GM21447 (cell line): Measurements from ENCODE around the gene RAI14.
"Not testable (repeated sequence)": the region's sequence is repeated elsewhere in the genome, so short reads cannot be mapped to it uniquely, and the experiment has no call there.

ENCODE experiments used
- ATAC-seq: cut with Tn5 transposase; IDR thresholded peaks from one replicate; pipeline ENCODE4 v1.9.1; 2021; ENCODE audit not compliant: unreplicated experiment

The RAI14 gene

DNA sequence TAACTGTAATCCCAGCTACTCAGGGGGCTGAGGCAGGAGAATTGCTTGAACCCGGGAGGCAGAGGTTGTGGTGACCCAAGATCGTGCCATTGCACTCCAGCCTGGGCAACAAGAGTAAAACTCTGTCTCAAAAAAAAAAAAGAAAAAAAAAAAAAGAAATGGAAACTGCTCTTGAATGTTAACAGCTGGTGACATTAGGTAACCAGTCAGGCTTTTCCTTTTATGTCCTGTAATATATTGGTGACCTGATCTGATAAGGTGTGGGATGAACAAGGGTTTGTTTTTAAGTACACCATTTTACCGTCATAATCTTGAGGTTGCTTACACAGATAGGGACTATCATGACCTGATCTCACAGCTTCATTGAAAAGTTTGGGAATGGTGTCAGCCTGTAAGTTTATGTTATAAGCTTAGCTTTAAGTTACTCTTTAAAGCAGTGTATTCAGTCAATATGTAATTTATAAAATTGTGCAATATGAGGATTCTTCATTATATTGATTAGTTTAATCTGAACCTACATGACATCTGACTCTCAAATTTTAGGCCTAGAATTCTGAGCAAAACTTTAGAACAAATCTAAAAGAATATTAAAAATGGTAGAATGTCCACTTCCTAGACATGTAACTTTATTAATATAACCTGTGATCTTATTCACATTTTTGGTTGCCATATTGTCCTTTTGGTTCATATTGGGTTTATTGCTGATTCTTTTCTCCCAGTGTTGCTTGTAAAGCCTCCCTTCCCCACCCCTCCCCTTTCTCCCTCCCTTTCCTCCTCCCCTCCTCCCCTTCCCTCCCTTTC lies 41.4 kb downstream of the RAI14 start:
- no peak for ATAC-seq

DNA sequence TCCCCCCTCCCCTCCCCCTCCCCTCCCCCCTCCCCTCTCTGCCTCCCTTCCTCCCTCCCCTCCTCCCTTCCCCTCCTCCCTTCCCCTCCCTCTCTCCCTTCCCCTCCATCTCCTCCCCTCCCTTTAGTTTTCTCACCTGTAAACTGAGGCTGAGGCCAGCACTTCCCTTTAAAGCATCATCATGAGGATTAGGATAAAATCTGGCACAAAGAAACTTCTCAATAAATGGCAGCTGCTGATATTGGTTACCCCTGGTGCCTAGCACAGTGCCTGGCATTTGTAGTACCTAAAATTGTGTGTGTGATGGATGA lies 41.9 kb downstream of the RAI14 start:
- no peak for ATAC-seq

DNA sequence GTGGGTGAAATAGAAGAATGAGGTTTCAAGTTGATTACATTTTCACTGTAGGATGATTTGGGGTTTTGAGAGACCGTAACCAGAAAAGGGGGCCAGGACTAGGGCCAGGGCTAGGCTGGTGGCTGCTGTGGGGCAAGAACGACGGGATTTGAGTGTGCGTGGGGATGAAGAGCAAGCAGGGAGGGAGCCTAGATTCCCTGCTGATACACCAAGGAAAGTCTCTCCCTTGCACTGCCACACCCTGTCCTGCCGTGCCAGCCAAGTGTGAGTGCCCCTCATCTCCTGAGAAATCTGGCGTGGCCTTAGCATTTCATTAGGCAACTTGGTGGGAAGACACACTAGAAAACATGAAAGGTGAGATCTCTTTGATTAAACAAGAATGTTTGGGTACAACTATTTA lies 42.6 kb downstream of the RAI14 start:
- ATAC-seq = no peak

DNA sequence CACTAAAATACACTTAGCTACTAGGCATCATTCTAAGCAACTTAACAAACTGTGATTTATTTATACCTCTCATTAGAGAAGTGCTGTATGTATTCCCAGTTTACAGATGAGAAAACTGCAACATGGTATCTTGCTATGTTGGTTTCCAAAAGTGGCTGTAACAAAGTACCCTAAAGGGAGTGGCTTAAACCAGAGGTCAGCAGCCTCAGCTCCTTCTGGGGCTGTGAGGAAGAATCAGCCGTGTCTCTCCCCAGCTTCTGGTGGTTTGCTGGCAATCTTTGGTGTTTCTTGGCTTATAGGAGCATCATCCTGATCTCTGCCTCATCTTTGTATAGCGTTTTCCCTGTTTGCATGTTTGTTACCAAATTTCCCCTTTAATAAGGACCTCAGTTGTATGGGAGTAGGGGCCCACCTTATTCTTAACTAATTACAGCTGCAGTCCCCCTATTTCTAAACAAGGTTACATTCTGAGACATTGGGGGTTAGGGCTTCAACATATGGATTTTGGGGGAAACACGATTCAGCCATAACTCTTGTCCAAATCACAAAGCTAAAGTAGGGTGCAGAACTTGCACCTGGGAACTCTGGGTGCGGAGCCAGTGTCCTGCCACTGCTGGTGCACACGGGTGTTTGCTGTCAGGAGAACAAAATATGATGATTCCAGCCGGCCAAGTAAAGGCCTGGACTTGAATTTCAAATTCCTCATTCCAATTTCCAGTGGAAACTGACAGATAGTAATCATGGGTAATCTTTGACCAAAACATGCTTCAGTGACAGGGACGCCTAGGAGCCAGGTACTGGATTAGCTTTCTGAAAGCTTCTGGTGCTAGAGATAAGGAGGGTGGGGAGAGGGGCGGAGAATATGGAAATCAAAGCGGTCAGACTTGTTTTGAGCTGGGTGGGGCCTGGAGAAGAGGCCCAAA lies 43.3 kb downstream of the RAI14 start:
- no peak for ATAC-seq

DNA sequence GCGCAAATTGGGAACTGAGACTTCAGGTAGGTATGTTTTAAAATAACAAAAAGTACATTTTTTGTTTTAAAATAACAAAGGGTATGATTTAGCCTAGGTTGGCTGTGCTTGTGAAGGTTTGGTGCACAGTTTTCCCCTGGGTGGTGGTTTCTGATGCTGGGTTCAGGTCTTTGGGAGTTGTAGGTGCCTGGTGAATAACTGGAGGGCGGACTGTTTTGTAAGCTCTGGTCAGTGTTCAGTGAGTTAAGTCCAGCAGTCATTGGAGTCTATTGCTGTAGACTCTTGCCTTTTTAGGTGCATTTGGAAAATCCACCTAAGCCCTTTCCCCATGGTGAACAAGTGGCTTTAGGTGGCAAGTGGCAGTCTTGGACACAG lies 43.9 kb downstream of the RAI14 start:
- no peak for ATAC-seq

DNA sequence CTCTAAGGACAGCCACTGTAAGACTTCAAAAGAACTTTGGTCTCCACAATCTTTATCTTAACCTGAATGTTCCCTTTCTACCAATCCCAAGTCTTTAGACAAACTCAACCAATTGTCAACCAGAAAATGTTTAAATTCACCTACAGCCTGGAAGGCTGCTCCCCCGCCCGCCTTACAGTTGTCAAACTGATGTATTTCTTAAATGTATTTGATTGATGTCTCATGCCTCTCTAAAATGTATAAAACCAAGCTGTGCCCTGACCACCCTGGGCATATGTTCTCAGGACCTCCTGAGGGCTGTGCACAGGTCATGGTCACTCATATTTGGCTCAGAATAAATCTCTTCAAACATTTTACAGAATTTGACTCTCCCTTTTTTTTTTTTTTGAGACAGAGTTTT lies 45.3 kb downstream of the RAI14 start:
- ATAC-seq = not testable (repeated sequence)

DNA sequence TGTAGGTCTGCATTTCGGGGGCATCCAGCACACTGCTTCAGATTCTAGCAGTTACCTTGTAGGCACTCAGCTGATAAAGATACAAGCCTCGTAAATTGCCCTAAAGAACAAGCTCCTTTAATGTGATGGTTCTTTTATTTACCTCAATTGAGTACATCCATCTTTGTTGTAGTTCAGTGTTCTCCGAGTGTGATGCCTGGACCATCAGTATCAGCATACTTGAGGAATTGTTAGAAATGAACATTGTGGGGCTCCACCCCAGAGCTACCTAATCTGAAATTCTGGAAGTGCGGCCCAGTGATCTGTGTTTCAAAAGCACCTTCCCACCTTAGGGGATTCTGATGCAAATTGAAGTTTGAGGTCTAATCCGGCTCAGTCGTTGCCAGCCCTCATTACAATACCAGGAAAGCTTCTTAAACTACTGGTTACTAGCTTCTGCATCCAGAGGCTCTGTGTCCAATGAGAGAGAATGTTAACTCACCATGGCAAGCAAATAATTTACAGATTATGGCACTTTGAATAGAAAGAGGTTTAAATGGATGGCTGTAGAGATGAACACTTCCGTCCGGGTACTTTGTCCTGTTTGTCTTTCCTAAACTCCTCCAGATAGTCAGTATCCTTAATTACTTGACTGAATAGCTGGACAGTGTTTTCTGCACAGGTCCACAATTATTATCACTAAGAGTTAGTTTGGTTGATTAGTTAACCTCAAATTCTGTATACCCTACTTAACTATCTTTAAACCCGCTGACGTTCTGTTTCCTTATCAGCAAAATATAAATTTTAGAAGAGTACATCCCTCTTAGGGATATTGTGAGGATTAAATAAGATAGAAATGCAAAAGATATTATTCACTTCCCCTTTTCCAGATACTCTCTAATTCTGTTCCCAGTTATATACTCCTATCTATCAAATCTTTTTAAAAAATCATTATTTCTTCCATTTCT lies 47.9 kb downstream of the RAI14 start:
- no peak for ATAC-seq

DNA sequence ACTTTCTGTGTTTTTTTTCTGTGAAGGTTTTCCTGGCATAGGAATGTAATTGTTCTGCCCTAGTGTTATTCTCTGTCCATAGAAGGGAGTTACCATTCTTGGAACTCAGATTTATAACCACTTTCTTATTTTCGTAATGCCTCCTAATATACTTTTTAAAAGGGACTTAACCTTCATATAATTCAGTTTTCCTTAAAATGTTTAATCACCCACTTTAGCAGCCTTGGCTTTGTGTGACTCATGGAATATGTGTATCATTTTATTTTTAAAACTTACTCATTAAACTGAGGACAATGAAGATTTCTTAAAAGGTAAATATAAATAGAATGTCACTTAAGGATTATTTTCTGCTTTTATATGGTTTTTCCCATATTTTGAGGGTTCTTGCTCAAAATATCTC lies 50.0 kb downstream of the RAI14 start:
- ATAC-seq = no peak

DNA sequence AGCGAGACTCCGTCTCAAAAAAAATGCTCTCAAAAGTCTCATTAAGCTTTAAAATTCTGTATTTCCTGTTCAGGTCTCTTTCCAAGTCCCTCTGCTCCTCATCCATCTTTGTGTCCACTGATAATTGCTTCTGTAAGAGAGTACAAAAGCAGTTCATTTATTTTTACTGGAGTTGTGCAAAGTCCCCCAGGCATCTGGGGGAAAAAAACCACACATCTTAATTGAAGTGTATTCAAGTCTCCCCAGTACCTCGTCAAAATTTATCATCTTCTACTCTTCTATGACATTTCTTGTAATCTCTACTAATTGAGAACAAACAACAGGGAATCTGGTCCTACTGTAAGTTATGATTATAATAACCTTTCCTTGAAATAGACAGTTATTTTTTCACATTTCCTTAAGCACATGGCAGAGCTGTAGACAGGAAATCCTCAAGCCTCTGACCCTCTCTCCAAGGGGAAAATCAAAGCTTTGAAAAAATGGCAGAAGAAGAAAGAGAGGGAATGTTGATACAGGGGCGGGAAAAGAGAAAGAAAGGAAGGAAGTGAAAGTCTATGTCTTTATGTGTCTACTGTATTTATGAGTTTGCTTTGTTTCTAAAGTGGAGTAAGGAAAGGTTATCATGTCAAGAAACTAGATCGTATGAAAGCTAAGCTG lies 51.5 kb downstream of the RAI14 start:
- no peak for ATAC-seq

DNA sequence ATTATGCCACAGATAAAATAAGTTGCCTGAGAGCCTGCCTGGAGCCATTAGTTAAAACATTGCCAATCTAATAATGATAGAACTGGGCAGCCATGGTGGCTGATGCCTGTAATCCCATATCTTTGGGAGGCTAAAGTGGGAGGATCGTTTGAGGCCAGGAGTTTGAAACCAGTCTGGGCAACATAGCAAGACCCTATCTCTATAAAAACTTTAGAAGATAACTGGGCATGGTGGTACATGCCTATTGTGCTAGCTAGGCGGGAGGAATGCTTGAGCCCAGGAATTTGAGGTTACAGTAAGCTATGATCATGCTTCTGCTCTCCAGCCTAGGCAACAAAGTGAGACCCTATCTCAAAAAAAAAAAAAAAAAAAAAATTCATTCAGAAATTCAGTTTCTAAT lies 52.6 kb downstream of the RAI14 start:
- ATAC-seq = no peak

DNA sequence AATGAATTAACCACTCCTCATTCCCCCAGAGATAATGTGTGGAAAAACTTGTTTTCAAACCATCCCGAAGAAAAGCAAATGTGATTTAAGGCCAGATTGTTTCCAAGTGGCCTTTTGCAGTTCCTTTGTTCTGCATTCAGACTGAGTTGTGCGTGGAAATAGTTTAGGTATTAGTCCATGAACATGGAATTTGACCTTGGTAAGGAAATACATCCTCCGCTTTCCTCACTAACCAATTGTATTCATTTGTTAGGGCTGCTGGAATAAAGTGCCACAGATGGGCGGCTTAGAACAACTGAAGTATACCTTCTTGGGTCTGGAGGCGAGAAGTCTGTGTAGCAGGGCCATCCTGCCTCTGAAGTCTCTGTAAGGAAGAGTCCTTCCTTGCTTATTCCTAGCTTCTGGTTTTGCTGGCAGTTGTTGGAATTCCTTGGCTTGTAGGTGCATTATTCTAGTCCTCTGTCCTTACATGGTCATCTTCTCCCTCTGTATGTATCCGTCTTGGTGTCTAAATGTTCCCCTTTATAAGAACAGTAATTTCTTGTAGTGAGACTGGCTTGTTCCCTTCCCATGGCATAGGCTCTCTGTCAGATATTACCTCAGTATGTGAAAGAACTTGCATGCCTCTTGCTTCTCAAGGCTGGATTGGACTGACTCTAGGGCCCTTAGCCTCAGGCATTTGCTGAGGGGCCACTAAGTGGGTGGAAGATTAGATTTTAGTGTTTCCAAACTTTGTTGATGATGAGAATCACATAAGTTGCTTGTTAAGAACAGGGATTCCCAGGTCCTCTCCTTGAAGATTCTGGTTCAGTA lies 53.9 kb downstream of the RAI14 start:
- ATAC-seq = no peak

DNA sequence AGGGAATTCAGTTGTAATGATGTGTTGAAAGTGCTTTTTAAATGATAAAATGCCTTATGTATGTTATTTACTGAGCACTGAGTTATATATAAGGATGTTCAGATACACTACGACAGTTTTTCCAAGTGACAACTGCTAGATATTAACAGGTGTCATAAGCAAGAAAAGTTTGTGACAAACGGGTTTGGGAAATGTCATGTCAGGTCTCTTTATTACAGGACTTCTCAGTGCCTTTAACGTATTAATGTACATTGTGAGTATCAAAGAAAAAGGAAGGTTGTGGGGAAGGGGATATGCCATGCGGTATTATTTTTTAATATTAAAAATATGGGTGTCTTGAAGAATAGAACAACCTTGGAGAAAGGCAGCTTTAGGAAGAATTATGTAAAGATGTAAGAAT lies 56.4 kb downstream of the RAI14 start:
- ATAC-seq = no peak

DNA sequence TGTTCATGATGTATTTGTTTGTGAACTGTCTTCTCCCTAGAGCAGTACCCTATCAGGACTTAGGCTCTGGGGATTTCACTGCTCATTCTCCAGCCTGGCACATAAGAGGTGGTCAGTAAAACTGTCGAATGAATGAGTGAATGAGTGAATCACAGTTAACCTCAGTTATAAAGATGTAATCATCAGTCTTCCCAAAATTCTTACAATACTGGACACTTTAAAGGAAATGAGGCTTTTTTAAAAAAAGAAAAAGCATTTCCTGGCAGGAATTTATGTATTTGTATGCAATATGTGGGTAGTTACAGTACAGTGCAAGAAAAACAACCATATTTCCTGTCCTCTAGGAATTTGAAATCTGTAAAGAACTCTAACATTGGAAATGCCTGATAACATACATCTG lies 59.6 kb downstream of the RAI14 start:
- ATAC-seq = no peak

DNA sequence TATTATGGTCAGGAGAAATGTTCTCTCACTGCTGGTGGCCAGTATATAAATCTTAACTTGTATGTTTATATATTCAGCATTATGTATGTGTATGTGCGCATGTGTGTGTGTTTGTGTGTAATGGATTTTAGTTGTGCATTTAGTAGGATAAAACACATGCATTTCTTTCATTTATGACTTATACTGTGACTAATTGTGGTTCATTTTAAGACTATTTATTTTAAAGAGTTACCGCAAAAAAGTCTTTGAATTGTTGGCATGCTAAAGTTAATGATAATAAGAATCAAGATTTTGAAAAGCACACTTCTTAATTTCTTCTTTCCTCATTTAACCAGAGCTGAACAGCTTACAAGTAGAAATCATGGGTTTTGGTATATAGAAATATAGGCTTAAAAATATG lies 60.9 kb downstream of the RAI14 start:
- no peak for ATAC-seq

DNA sequence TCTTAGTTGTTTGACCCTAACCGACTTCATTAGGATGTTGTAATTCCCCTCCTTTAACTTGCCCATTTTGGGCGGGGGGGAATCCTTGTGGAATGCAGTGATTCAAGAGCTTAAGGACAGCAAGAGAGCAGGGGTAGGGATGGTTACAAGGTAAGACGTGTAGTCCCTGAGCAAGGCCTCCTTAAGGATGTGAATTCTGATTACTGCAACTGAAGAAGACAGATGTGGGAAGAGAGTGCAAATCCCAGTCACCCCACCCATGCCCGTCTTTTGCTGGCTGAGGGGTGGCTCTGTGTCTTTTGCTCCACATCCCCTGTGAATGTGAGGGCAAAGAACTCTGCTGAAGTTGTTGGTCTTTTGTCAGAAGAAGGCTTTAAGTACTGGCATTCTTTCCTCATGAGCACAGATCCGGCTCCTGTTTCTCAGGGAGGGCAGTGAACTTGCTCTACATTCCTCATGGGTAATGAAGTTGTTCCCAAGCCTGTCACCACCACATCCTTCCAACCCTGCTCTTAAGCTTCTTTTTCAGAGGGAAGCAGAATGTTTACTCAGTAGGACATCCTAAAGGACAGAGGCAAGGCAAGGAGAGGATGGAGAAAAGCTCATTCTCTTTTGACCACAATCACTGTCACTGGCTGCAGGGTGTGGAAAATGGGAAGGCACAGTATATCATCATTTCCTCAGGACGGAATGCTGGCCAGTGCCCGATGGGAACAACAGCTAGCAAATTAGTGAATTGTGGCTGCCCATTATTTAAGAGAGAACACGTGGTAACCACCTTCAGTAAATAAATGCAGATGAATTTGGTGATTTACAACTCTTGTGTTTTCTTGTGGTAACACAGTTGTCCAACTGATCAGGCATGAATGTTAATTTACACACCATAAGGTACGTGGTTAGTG lies 61.5 kb downstream of the RAI14 start:
- ATAC-seq = no peak

DNA sequence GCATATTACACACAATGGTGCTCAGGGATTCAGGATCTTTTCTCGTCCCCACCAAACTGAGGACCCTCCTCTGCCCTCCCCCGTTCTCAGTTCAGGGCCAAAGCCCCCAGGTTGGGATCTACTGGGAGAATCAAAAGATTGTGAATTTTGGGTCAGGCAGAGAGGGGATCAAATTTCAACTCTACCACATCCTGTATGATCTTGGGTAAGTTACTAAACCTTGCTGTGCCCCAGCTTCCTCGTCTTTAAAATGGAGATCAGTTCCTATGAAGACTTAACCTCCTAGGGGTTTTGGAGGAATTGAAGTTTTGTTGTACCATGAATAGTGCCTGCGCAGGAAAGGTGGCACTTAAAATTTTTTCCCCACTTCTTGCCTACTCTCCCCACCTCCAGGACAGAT lies 62.4 kb downstream of the RAI14 start:
- ATAC-seq = no peak

DNA sequence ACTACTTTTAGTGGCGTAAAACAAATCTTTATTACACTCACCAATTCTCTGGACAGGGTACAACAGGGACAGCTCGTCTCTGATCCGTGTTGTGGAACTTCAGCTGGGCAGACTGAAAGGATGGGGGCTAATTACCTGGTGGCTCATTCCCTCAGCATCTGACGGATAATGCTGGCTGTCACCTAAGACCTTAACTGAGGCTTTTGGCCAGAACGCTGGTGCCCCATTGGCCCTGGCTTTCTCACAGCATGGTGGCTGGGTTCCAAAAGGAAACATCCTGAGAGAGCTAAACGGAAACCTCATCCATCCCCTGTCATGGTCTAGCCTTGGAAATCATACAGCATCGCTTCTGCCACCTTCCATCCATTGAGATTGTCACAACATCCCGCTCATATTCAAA lies 62.9 kb downstream of the RAI14 start:
- no peak for ATAC-seq

DNA sequence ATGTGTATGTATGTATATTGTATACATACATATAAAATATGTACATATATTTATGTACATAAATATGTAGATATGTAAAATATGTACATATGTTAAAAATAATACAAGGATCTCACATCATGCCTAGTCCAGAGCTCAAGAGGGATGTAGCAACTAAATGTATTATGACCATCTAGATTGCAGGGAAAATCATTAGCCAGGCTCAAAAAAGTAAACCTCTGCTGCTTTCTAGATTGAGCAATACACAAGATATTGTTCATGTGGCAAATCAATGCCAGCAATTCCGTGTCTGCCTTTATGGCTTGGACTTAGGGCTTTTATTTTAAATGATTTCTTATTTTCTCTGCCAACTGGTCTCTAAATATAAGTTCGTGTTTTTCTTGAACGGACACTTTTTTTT lies 65.2 kb downstream of the RAI14 start:
- ATAC-seq = no peak

DNA sequence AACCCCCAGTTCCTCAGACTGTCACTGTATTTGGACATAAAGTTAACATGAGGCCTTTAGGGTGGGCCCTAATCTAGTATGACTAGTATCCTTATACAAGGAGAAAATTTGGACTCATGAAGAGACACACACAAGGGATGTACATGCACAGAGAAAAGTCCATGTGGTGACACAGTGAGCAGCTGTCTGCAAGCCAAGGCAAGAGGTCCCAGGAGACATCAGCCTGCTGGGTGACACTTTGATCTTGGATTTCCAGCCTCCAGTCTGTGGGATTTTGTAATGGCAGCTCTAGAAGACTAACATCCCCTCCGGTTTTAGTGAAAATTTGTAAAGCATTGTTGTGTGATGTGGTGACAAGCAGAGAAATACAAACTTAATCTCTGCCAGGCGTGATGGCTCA lies 66.1 kb downstream of the RAI14 start:
- no peak for ATAC-seq
